ENCODE measurements around the gene CLSTN3. TPM values are rescaled to one million over a fixed set of nuclear protein-coding genes. Genes with fewer than 3 reads are reported as not detected.

The CLSTN3 gene
- total and polyA plus RNA-seq, 2 of the 13 experiments (the other 11 are each of a cell fraction or from before 2014, with no cell fraction given) = 26.2 to 94.1 TPM

- TF ChIP-seq PRDM10 (CRISPR knock-in tag; IDR thresholded peaks at IDR 0.05; ENCODE audit: low read depth) (0 out of 2 replicates have a peak, but pooled peaks have one; percentile 49), ZNF580 (CRISPR knock-in tag; IDR thresholded peaks at IDR 0.05; ENCODE audit: borderline replicate concordance, low read depth) (peak; percentile 44; the same call in 1 of the 2 replicates), BCL6 (CRISPR knock-in tag; IDR thresholded peaks at IDR 0.05) (peak; percentile 67), ZNF333 (CRISPR knock-in tag; IDR thresholded peaks at IDR 0.05; ENCODE audit: borderline replicate concordance) (no peak), THAP11 (CRISPR knock-in tag; IDR thresholded peaks at IDR 0.05) (no peak), FOSL2 (CRISPR knock-in tag; IDR thresholded peaks at IDR 0.05) (0 out of 2 replicates have a peak, but pooled peaks have one; percentile 31), SKI (IDR thresholded peaks at IDR 0.05; ENCODE audit: partially characterized antibody) (peak; percentile 45), TCF7 (IDR thresholded peaks at IDR 0.05; ENCODE audit: low read depth) (no peak), ZFY (CRISPR knock-in tag; IDR thresholded peaks at IDR 0.05) (no peak), ZNF362 (CRISPR knock-in tag; IDR thresholded peaks at IDR 0.05; ENCODE audit: borderline replicate concordance) (no peak), ZNF501 (CRISPR knock-in tag; IDR thresholded peaks at IDR 0.05) (0 out of 2 replicates have a peak, but pooled peaks have one; percentile 13), POLR2A (IDR thresholded peaks at IDR 0.05; ENCODE audit: insufficient read depth in 1 of 2, low read depth in 2 of 2, low read length in 2 of 2) (peak in 1 of 2 experiments; percentile 84; a peak in 2 of 4 replicates), ZSCAN9 (CRISPR knock-in tag; IDR thresholded peaks at IDR 0.05; ENCODE audit: borderline replicate concordance) (no peak), NR2F1 (CRISPR knock-in tag; IDR thresholded peaks at IDR 0.05) (peak; percentile 91 to 97), ZFP36 (IDR thresholded peaks at IDR 0.05; ENCODE audit: borderline replicate concordance, low read depth, low read length, partially characterized antibody) (no peak), KDM5B (CRISPR knock-in tag; IDR thresholded peaks at IDR 0.05; ENCODE audit: borderline replicate concordance) (peak; percentile 24; the same call in 1 of the 2 replicates), FOXO1 (CRISPR knock-in tag; IDR thresholded peaks at IDR 0.05) (0 out of 2 replicates have a peak, but pooled peaks have one; percentile 17), TARDBP (CRISPR knock-in tag; IDR thresholded peaks at IDR 0.05) (peak; percentile 64; the same call in 1 of the 2 replicates), ZNF331 (CRISPR knock-in tag; IDR thresholded peaks at IDR 0.05) (no peak; the same call in 1 of the 2 replicates), ATF6 (CRISPR knock-in tag; conservative IDR thresholded peaks at IDR 0.05) (no peak), MYNN (CRISPR knock-in tag; IDR thresholded peaks at IDR 0.05; ENCODE audit: low read depth) (peak; percentile 88; the same call in 1 of the 2 replicates), ZNF7 (CRISPR knock-in tag; IDR thresholded peaks at IDR 0.05) (no peak), SMARCC2 (IDR thresholded peaks at IDR 0.05) (no peak)
Measured at GRCh38 chr12:7123806-7124522, 6.2 kb upstream of the CLSTN3 start (continued).

Measured in HepG2 (cell line).